Hematopoietic multipotent progenitor cell treated with erythropoietin and hydrocortisone succinate and interleukin-3 and kit ligand, for 15 days (in vitro differentiated cells): ENCODE results near the gene PTPN20.
A peak's percentile ranks its signal among the peaks of the same experiment; 100 is the strongest.

Source experiments
- DNase-seq: peaks from one replicate; pipeline ENCODE4 v3.0.0-alpha.2; 2015; ENCODE audit warnings: low spot score

The PTPN20 gene

DNA sequence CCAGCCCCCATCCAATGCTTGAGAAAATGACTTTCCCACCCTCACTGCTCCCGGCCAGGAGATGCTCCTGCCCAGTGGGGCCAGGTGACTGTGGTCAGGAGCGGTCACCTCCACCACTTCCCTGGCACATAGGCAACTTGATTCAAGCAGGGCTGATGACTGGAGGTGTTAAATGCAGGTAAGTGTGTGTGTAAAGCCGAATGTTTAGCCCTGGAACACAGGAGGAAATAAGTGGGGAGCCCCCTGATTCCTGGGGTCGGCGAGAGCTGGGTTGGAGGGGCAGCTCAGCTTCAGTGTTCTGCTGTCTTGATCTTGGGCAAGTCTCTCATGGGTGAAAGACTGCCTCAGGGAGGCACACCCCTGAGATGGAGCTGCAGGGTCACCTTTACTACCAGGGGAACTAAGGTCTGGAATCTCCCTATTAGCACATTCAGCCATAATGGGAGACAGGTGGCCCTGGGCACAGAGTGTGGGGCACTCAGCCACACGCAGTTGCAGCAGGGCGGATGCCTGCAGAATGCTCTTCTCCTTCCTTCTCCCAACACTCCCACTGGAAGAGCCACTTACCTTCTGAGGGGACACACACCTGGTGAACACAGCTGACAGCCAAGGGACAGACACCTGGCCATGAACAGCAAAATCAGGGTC, 124.1 kb downstream of the PTPN20 start:
- no peak for DNase-seq

GRCh38 chr10:47035819-47036337, 124.7 kb downstream of the PTPN20 start:
- DNase-seq = no peak

DNA sequence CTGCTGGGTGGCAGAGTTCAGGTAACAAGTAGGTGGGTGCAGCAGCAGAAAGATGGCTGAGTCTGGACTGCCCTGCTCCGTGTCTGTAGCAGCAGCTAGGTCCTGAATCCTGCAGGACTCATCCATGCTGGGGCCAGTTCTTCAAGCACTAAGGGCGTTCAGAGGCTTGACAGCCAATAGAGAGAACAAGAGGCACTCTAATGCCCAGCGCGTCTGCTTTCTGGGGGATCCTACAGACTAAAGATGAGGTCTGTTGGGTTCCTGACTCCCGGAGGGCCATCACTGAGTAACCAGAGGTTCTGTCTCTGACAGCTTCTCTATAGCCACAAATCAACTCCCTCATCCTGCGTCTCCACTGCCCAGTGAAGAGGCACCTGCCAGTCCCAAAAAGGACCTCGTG, 125.5 kb downstream of the PTPN20 start:
- no peak for DNase-seq

DNA sequence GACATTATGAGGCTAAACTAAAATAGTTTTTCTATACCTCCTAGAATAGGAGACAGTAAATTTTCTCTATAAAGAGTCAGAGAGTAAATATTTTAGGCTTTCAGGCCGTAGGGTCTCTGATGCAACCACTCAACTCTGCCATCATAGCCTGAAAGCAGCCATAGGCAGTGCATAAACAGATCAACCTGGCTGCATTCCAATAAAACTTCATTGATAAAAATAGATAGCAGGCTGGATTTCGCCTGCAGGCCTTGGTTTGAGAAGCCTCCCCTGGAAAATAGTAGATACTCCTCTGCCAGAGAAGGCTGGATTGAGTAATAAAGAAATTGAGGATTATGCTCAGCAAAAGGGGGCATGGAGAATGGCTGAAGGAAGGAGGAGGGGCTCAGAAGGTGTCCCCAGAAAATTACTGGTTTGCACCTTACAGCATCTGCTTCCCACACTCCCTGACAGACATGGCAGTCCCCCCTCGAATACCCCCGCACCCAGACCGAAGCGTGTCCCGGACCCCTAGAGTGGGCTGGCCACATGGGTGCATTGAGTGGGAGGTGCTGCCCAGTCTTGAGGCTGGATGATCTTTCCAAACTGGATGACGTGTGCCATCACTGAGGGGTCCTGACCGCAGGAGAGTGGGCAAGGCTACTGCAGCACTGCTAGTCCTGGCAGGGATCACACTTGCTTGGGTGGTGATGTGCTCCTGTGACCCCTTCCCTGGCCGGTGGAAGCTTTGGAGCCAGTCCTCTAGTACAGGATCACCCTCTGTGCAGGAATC, 126.6 kb downstream of the PTPN20 start:
- no peak for DNase-seq

GRCh38 chr10:47038881-47039561, 127.8 kb downstream of the PTPN20 start:
- DNase-seq = no peak

DNA sequence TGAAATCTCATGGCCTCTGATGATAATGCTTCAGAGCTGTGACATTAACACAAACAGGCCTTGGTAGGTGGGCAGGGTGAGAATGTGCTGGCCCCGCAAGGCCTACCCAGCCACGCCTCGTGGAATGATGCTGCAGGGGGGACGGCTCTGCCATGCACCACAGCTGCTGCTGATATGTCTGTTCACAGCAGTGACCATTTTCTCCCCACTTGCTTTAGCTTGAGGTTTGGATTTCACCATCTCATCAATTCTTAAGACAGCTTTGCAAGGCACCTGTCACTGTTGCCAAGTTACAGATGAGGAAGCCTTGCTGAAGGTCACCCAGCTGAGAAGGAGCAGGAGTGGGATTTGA, 128.3 kb downstream of the PTPN20 start:
- no peak for DNase-seq

- DNase-seq = no peak
Observed at GRCh38 chr10:47040041-47040491, 128.8 kb downstream of the PTPN20 start.

GRCh38 chr10:47040681-47041080, 129.5 kb downstream of the PTPN20 start:
- DNase-seq = no peak

GRCh38 chr10:47041396-47042198, 130.4 kb downstream of the PTPN20 start:
- no peak for DNase-seq

DNA sequence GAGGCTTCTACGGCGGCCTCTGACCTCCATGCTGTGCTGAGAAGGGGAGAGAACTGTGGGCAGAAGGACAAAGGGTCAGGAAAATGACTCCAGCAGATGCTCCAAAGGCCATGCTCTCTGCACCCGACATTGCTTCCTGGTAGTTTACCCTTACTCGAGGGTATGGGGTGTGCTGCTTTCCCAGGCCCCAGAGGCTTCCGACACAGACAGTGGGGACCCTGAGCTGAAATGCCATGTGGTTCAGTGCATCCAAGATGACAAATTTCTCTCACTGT, 130.9 kb downstream of the PTPN20 start:
- no peak for DNase-seq

DNA sequence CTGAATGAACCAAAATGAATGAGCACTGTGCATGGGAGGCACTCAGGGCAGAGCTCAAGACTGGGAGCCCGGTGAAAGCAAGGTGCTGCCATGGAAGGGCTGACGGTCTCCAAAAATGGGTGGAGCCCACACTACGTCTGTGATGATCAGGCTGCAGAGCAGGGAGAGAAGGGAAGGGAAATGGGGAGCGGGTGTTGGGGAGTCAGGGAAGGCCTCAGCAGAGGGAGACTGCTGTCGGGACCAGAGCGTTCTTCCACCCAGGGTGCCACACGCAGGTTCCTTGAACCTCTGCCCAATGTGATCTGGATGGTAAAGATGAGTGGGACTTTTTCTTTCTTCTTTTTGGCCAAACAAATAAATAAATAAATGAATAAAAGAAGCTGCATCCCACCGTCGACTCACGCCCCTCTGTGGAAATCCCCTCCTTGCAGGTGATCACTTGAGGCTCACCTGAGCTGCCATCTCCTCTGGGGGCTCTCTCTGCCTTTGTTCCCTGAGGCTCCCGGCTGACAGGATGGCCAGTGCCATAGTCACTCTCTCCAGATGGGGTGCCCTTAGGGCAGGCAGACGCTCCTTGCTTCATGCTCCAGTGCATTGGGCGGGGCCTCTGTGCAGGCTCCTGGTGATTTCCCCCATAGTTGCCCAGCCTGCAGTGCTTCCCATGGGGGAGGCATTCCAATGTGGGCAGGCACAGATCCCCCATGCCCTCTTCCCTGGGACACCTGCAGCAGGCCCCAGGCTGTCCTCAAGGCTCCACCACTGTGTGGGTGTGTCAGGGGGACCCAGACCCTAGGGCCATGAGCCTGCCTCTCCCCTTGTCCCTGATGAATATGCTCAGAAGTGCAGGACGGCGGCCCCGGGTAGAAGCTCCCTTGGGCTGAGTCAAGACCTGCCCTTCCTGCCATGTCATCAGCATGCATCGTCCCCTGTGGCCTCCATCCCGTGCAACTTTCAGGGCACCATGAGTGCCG, 131.8 kb downstream of the PTPN20 start:
- no peak for DNase-seq

GRCh38 chr10:47043928-47044538, 132.8 kb downstream of the PTPN20 start:
- no peak for DNase-seq

GRCh38 chr10:47044741-47045140, 133.5 kb downstream of the PTPN20 start:
- DNase-seq = no peak

DNA sequence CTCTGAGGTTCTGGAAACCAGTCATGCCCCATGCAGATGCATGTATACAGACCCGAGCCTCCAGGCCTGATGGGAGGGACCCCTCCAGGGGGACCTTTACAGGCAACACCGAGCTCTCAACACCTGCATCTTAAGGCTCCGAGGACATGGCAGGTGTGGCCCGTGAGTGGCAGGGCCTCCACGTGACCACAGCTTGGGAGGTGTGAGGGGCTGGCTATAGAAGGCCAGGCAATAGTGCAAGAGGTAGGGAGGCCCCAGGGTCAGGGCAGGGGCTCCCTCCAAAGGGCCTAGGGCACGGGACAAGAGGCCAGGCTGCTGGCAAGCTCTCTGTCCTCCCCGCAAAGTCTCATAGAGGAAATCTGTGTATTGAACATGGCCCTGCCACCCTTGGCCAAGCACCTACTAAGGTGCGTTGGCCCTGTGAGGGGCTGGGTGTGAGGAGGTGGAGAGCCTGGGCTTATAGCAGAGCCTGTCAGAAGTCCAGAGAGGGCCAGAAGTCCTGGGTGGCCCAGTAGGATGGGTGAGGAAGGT, 134.2 kb downstream of the PTPN20 start:
- DNase-seq = no peak

- no peak for DNase-seq
Observed at GRCh38 chr10:47046321-47047126, 135.3 kb downstream of the PTPN20 start.

GRCh38 chr10:47047127-47047504, 135.9 kb downstream of the PTPN20 start:
- DNase-seq = no peak

- peak; percentile 63 for DNase-seq
Observed at GRCh38 chr10:47047577-47048525, 136.6 kb downstream of the PTPN20 start.

DNA sequence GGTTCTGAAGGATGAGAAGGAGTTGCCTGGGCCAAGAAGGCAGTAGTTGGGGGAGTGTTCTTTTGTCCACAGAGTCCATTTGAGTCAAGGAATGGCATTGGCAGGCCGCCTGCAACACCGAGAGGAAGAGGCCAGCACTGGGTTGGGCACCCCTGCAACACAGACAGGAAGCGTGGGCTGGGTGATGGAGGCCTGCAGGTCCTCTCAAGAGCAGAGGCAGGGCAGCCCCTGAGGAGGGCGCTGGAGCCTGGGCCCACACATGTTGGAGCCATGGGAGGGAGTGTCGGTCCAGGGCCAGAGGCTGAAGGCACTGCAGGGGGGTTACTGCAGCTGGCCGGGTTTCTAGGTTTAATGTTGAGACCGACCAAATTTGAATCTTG, 137.3 kb downstream of the PTPN20 start:
- DNase-seq = no peak
